Prostate gland (tissue), 2 donors: ENCODE measurements around the gene GNAT3. TPM values are rescaled to one million over a fixed set of nuclear protein-coding genes. Genes with fewer than 3 reads are reported as not detected.

Experiments
- DNase-seq: peaks from one replicate; pipeline ENCODE4 v3.0.0-alpha.2; 2019; ENCODE audit warnings: low spot score
- H3K27ac ChIP-seq, 2 donors: fragments of 200-600 bp; sonication (generic); 2 replicates each; pipeline ENCODE4 v1.5.1; 2017 to 2019
- H3K27me3 ChIP-seq: fragments of 200-600 bp; sonication (generic); replicated peaks from 2 replicates; pipeline ENCODE4 v1.5.1; 2019; ENCODE audit not compliant: insufficient read depth
- H3K36me3 ChIP-seq, 2 donors: fragments of 200-600 bp; sonication (generic); 1 replicate in 1 of 2; 2 replicates in 1 of 2; pipeline versions ENCODE4 v1.5.1 to v1.8.1; 2017 to 2019
- H3K4me1 ChIP-seq: fragments of 200-600 bp; sonication (generic); replicated peaks from 2 replicates; pipeline ENCODE4 v1.5.1; 2019
- H3K4me3 ChIP-seq, 2 donors: fragments of 200-600 bp; sonication (generic); 2 replicates each; pipeline ENCODE4 v1.5.1; 2017 to 2019
- H3K9me3 ChIP-seq: fragments of 200-600 bp; sonication (generic); 2 replicates; pipeline ENCODE4 v1.5.1; 2017
- POLR2A ChIP-seq: fragments of 450-650 bp; IDR thresholded peaks from one replicate; pipeline ENCODE4 v1.6.1; 2016; ENCODE audit warnings: antibody characterized with exemption, mild to moderate bottlenecking
- POLR2AphosphoS5 ChIP-seq: sonication (generic); formaldehyde crosslinking; IDR thresholded peaks from one replicate; pipeline ENCODE4 v1.6.1; 2017; ENCODE audit warnings: antibody characterized with exemption
- WGBS: methylation state at CpG from one replicate; pipeline ENCODE4 v1.1.5; 2018; 5-methylcytosine and 5-hydroxymethylcytosine counted together
- intact Hi-C: fragments of 100-400 bp; cut with DNase I; formaldehyde crosslinking; loops from one replicate; pipeline ENCODE4 v1.14.2; 2022
- total RNA-seq, 2 donors: library from RNA; depleted of rRNA; stranded (reverse); fragments of >200 nt; gene quantifications; one replicate each; pipeline ENCODE4 v1.1.0, GENCODE V29; 2016
- TF ChIP-seq, protein P1 (sequence below), 4 experiments: fragments of 200-600 bp in 2 of 4; fragments of 450-650 bp in 2 of 4; sonication (generic) in 2 of 4; IDR thresholded peaks; 1 replicate in 3 of 4; 2 replicates in 1 of 4; pipeline ENCODE4 v1.5.1; 2016 to 2019; ENCODE audit warnings: antibody characterized with exemption in 4 of 4, mild to moderate bottlenecking in 2 of 4, moderate library complexity in 2 of 4

GNAT3 gene
- total RNA-seq, 2 donors from 2014 or later, result not detected

DNA sequence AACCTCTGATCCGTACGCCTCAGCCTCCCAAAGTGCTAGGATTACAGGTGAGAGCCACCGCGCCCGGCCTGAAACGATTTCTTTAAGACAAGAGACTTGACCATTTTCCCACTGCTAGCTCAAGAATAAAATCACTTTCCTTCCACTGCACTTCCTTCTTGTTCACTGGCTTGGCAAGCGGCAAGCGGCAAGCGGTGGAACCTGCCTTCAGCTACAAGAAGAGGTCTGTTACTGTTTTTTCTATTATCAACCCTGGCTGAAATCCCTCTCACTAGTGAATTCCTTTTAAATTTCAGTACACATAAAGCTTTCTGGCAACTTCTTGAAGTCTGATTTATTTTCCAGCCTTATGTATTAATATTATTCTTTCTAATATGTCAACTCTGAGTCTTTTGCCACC, 12.8 kb upstream of the GNAT3 start:
- Histone ChIP-seq H3K9me3 (no peaks in the 10 kb centered on the region), H3K4me3 (no peak overlapping the region), H3K27ac (no peak overlapping the region), H3K36me3 (no peaks in the 10 kb centered on the region), H3K27me3 (no peaks in the 10 kb centered on the region), H3K4me1 (no peaks in the 10 kb centered on the region)
- intact Hi-C loops, result no loop called here
- WGBS, result 94% methylated on average over 9 of the region's 9 CpGs
- no peak for TF ChIP-seq POLR2AphosphoS5
- TF ChIP-seq, protein P1, sequence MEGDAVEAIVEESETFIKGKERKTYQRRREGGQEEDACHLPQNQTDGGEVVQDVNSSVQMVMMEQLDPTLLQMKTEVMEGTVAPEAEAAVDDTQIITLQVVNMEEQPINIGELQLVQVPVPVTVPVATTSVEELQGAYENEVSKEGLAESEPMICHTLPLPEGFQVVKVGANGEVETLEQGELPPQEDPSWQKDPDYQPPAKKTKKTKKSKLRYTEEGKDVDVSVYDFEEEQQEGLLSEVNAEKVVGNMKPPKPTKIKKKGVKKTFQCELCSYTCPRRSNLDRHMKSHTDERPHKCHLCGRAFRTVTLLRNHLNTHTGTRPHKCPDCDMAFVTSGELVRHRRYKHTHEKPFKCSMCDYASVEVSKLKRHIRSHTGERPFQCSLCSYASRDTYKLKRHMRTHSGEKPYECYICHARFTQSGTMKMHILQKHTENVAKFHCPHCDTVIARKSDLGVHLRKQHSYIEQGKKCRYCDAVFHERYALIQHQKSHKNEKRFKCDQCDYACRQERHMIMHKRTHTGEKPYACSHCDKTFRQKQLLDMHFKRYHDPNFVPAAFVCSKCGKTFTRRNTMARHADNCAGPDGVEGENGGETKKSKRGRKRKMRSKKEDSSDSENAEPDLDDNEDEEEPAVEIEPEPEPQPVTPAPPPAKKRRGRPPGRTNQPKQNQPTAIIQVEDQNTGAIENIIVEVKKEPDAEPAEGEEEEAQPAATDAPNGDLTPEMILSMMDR (IDR thresholded peaks at IDR 0.05), result no peak
- no peak for TF ChIP-seq POLR2A
- DNase-seq, result no peak

DNA sequence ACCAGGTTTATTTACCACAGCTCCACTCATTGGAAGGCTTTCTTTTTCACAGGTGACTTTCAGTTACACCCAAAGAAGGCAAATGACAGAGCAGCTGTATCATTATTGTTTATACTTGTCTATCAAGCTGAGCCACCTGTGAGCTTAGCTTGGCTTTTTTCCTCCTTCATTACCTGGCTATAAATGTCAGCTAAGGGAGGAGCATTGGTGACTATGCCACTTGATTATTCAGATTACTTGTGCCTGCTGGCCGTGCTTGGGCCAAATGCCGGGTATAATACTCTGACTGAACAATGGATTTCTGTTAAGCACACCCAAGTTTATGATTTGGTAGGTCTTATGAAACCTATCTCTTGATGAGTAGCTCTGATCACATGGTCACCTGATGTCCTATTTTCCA, 9.9 kb upstream of the GNAT3 start:
- WGBS, result 52% methylated on average over 2 of the region's 2 CpGs
- no peaks in the 10 kb centered on the region for H3K9me3 ChIP-seq
- H3K36me3 ChIP-seq, result no peaks in the 10 kb centered on the region
- no peak for DNase-seq
- TF ChIP-seq POLR2AphosphoS5 (peak; percentile 14), POLR2A (no peak)
- TF ChIP-seq, protein P1 (IDR thresholded peaks at IDR 0.05), result no peak
- no peak overlapping the region for H3K4me3 ChIP-seq
- no peaks in the 10 kb centered on the region for H3K4me1 ChIP-seq
- H3K27ac ChIP-seq, result peak overlapping the region; percentile 51 to 55
- intact Hi-C loops, result no loop called here
- H3K27me3 ChIP-seq, result no peaks in the 10 kb centered on the region

DNA sequence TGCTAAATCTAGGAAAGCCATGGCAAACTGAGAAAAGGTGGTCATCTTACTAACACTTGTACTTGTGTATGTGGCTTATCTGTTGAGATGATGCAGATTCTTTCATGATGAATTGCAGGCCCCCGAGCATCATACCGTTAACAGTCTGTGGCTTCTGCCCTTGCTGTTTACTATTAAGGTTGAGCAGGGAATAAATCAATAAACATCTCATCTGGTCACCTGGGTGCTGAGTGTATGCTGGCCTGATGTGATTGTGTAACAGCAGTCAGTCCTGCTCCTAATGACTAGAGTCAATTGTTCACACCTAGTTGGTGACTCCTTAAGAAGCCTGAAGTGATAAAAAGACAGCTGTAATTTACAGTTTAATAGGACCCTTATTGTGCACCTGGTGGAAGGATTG, 8.3 kb upstream of the GNAT3 start:
- Histone ChIP-seq H3K27ac (no peak overlapping the region), H3K9me3 (no peaks in the 10 kb centered on the region), H3K36me3 (no peaks in the 10 kb centered on the region), H3K4me1 (no peaks in the 10 kb centered on the region), H3K27me3 (no peaks in the 10 kb centered on the region), H3K4me3 (no peak overlapping the region)
- 67% methylated on average over 2 of the region's 2 CpGs for WGBS
- intact Hi-C loops, result no loop called here
- DNase-seq, result no peak
- TF ChIP-seq POLR2A, result no peak
- TF ChIP-seq, protein P1 (IDR thresholded peaks at IDR 0.05), result no peak
- TF ChIP-seq POLR2AphosphoS5, result no peak

DNA sequence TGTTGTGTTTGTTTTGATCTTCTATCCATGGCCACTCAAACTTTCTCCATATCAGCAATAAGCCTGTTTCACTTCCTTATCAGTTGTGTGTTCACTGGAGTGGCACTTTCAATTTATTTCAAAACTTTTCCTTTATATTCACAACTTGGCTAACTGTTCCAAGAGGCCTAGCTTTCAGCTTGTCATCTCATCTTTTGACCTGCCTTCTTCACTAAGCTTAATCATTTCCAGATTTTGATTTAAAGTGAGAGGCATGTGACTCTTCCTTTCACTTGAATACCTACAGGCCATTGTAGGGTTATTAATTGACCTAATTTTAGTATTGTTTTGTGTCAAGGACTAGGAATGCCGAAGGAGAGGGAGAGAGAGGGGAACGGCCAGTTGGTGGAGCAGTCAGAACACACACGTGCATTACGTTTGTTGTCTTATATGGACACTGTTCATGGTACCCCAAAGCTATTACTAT, 5.5 kb upstream of the GNAT3 start:
- 88% methylated on average over 4 of the region's 4 CpGs for WGBS
- Histone ChIP-seq H3K4me3 (no peak overlapping the region), H3K36me3 (no peaks in the 10 kb centered on the region), H3K4me1 (no peaks in the 10 kb centered on the region), H3K9me3 (no peaks in the 10 kb centered on the region), H3K27ac (no peak overlapping the region), H3K27me3 (no peaks in the 10 kb centered on the region)
- no peak for TF ChIP-seq POLR2A
- no peak for TF ChIP-seq POLR2AphosphoS5
- TF ChIP-seq, protein P1 (IDR thresholded peaks at IDR 0.05), result no peak
- DNase-seq, result no peak
- intact Hi-C loops, result no loop called here

DNA sequence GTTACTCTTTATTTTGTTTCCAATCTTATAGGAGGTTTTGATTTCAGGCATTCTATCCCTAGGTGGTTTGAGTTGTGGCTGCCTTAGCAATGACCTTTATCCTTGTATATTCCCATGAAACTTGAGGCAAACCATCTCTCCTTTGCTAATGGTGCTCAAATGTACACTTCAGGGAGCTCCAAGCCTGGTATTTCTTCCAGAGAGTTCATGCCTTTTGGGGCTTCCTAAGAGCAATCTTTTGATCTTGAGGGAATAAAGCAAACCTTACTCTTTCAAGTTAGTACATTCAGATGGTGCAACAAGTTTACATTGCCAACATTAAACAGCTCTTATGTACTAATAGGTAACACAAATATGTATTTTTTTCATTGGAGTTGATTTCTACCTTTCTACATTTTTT, 3.4 kb upstream of the GNAT3 start:
- Histone ChIP-seq H3K27ac (no peak overlapping the region), H3K4me1 (no peaks in the 10 kb centered on the region), H3K36me3 (no peaks in the 10 kb centered on the region), H3K9me3 (no peaks in the 10 kb centered on the region), H3K4me3 (no peak overlapping the region), H3K27me3 (no peaks in the 10 kb centered on the region)
- TF ChIP-seq, protein P1 (IDR thresholded peaks at IDR 0.05), result no peak
- TF ChIP-seq POLR2AphosphoS5 (no peak), POLR2A (no peak)
- DNase-seq, result no peak
- intact Hi-C loops, result no loop called here
